T-helper 1 cell treated with Interleukin-12 subunit alpha and Interleukin-12 subunit beta and Interleukin-4 antibody, amounts not matched to agents 30 μg/mL and 1 μg/mL, for 36 hours (primary cell): Measurements from ENCODE around the gene P2RY10.

Source experiments
- H3K27ac Mint-ChIP-seq: one replicate; pipeline ENCODE4 v1.8.0; 2021; ENCODE audit warnings: mild to moderate bottlenecking, mixed read lengths
- H3K27me3 Mint-ChIP-seq: one replicate; pipeline ENCODE4 v1.8.0; 2021; ENCODE audit warnings: low read depth, mixed read lengths
- H3K36me3 Mint-ChIP-seq: one replicate; pipeline ENCODE4 v1.8.0; 2021; ENCODE audit warnings: low read depth, mixed read lengths
- H3K4me1 Mint-ChIP-seq: one replicate; pipeline ENCODE4 v1.8.0; 2021; ENCODE audit warnings: low read depth, mixed read lengths
- H3K4me3 Mint-ChIP-seq: one replicate; pipeline ENCODE4 v1.8.0; 2021; ENCODE audit warnings: mild to moderate bottlenecking, moderate library complexity, mixed read lengths
- H3K9me3 Mint-ChIP-seq: one replicate; pipeline ENCODE4 v1.8.0; 2021; ENCODE audit warnings: mixed read lengths

The P2RY10 gene

DNA sequence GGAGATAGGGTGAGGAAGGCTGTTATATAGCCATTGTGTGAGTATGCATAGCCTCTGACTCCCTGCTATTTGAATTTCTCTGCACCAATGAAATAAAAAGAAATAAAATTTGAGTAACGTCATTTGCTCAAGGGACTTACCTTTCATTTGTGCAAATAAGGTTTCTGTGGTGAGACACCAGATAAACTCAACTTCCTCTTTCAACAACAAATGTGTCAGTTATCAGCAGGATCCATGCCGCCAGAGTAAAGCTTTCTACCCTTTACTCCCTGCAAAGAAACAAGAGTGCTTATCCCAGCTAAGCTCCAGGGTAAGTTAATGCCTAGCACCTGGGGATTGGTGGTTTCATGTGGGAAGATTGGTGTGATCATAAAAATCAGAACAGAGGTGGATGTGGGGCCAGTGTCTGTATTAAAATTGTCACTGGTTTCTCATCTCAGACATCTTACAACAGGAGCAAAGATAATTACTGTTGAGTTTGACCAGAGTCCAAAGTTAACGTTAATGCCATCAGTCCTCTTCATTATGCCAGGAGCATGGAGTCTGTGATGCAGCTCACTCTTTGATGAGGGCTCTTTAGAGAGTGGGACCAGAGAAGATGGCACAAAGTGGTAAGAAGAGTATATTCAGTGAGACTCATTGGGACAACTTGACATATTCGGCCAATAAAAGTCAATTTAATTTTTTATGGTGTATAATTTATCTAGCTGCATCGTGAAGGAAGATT lies at the start of gene P2RY10:
TSS of gene P2RY10 (plus strand) at position 206 of the 727 bp plus-strand sequence. CDS start 15,130 bp downstream, outside the sequence.
- no peaks in the 10 kb centered on the region for H3K9me3 Mint-ChIP-seq
- H3K4me3 Mint-ChIP-seq = peak within 1 kb of the TSS; percentile 96

GRCh38 chrX:78922754-78923153 lies 22.4 kb upstream of the P2RY10 start:
- Mint-ChIP-seq H3K9me3 (peaks cover 20% of the 10 kb centered on the region), H3K36me3 (peaks cover 14% of the 10 kb centered on the region), H3K27ac (peak overlapping the region; percentile 68), H3K4me3 (no peak overlapping the region), H3K27me3 (no peaks in the 10 kb centered on the region), H3K4me1 (peaks cover 9% of the 10 kb centered on the region)

More for the DNA sequence above, at the start of gene P2RY10:
- H3K27ac Mint-ChIP-seq = peak within 1 kb of the TSS; percentile 97
- no peaks in the 10 kb centered on the region for H3K27me3 Mint-ChIP-seq
- H3K4me1 Mint-ChIP-seq = peaks cover 45% of the 10 kb centered on the region
- H3K36me3 Mint-ChIP-seq = peaks cover 29% of the 10 kb centered on the region

GRCh38 chrX:78923198-78924015 lies 21.8 kb upstream of the P2RY10 start:
- Mint-ChIP-seq H3K36me3 (peaks cover 16% of the 10 kb centered on the region), H3K27me3 (no peaks in the 10 kb centered on the region), H3K4me3 (peak overlapping the region; percentile 69), H3K27ac (peak overlapping the region; percentile 90), H3K4me1 (peaks cover 9% of the 10 kb centered on the region), H3K9me3 (peaks cover 18% of the 10 kb centered on the region)

DNA sequence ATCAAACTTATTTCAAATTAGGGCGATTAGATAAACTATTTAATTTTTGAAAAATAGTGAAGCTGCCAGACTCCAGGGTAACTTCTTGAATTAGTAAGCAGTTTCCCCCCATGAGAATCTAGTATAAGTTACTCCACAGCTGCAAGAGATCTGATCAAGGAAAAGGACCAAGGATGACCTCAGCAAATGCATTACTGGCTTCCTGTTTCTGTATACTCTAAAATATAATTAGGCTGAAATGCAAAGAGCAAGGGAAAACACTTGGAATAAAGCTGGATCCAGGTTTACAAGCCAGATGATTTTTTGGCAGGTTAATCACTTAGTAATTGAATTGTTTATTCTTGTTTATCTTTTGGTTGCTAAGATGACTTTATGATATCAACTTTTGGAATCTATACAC lies 13.4 kb upstream of the P2RY10 start:
- peaks cover 4% of the 10 kb centered on the region for H3K9me3 Mint-ChIP-seq
- H3K36me3 Mint-ChIP-seq = peaks cover 7% of the 10 kb centered on the region
- no peaks in the 10 kb centered on the region for H3K4me1 Mint-ChIP-seq
- no peak overlapping the region for H3K4me3 Mint-ChIP-seq
- H3K27me3 Mint-ChIP-seq = no peaks in the 10 kb centered on the region
- no peak overlapping the region for H3K27ac Mint-ChIP-seq

DNA sequence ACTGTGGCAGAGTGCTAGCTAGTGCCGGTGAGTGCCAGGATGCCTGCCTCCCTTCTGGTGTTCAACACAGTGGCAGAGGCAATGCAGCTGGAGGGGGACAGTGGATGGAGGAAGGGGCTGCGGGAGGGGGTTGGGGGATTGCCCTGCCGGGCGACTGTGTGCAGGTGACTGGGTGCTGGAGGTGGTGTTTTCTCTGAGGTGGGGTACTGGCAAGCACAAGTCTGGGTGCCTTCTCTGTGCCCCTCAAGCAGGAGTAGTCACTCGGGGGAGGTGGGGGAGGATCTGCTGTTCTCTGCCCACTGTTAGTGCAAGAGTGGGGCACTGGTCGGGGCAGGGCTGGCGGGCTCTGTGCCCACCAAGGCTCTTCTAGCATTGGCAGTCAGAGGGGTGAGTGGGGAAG lies 10.3 kb upstream of the P2RY10 start:
- Mint-ChIP-seq H3K4me1 (peaks cover under 1% of the 10 kb centered on the region), H3K36me3 (peaks cover 6% of the 10 kb centered on the region), H3K27ac (no peak overlapping the region), H3K27me3 (no peaks in the 10 kb centered on the region), H3K4me3 (no peak overlapping the region), H3K9me3 (peaks cover 14% of the 10 kb centered on the region)

DNA sequence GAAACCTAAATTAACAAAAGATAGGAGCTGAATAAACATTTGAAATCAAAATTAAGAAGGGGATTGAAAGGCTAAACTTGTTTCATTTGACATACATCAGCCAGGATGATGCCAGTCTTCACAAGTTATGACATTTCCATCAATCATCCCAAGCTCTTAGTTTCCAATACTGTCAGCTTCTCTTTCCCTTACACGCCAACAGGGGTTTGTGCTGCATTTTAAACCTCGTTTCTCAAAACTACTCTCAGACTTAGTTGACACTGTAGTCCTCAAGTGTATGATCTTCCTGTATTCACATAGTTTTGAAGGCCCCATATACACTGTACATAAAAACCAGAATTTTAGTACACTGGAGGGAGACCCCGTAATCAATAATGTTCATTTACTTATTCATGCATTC lies 840 bp upstream of the P2RY10 start:
- Mint-ChIP-seq H3K4me3 (peak overlapping the region; percentile 96), H3K9me3 (peaks cover 2% of the 10 kb centered on the region), H3K27ac (peak overlapping the region; percentile 97), H3K36me3 (peaks cover 23% of the 10 kb centered on the region), H3K27me3 (no peaks in the 10 kb centered on the region), H3K4me1 (peaks cover 39% of the 10 kb centered on the region)

GRCh38 chrX:78946178-78946931 lies 1.2 kb downstream of the P2RY10 start:
- peak overlapping the region; percentile 96 for H3K4me3 Mint-ChIP-seq
- peak overlapping the region; percentile 97 for H3K27ac Mint-ChIP-seq
- H3K9me3 Mint-ChIP-seq = no peaks in the 10 kb centered on the region
- peaks cover 46% of the 10 kb centered on the region for H3K4me1 Mint-ChIP-seq
- peaks cover 31% of the 10 kb centered on the region for H3K36me3 Mint-ChIP-seq
- no peaks in the 10 kb centered on the region for H3K27me3 Mint-ChIP-seq

- H3K27ac Mint-ChIP-seq = peak overlapping the region; percentile 64
- H3K36me3 Mint-ChIP-seq = peaks cover 56% of the 10 kb centered on the region
- peak overlapping the region; percentile 96 for H3K4me3 Mint-ChIP-seq
- peaks cover 48% of the 10 kb centered on the region for H3K4me1 Mint-ChIP-seq
- no peaks in the 10 kb centered on the region for H3K9me3 Mint-ChIP-seq
- H3K27me3 Mint-ChIP-seq = no peaks in the 10 kb centered on the region
These were observed 5.0 kb downstream of the P2RY10 start for GRCh38 chrX:78950009-78950835.

GRCh38 chrX:78957049-78957767 lies 12.0 kb downstream of the P2RY10 start:
- Mint-ChIP-seq H3K9me3 (no peaks in the 10 kb centered on the region), H3K36me3 (peaks cover 67% of the 10 kb centered on the region), H3K4me3 (peak overlapping the region; percentile 20), H3K27ac (peak overlapping the region; percentile 34), H3K27me3 (no peaks in the 10 kb centered on the region), H3K4me1 (peaks cover 64% of the 10 kb centered on the region)

DNA sequence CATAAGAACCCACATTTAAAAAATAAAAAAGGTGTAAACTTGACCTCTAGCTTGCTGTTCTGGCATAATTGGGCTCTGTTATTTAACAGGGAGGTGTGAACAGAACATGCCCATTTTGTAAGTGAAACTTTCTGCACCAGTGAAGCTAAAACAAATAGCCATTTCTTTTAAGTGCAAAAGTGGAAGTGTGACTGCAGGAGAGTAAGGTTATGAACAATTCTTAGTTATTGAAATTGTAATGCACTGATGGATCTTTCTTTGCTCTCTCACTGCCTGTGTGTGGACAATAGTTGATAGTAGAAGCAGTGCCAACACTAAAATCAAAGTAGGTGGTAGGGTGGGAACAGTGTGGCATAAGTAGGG lies 12.6 kb downstream of the P2RY10 start:
- peaks cover 66% of the 10 kb centered on the region for H3K36me3 Mint-ChIP-seq
- H3K27ac Mint-ChIP-seq = peak overlapping the region; percentile 34
- no peaks in the 10 kb centered on the region for H3K27me3 Mint-ChIP-seq
- H3K4me1 Mint-ChIP-seq = peaks cover 61% of the 10 kb centered on the region
- H3K9me3 Mint-ChIP-seq = no peaks in the 10 kb centered on the region
- H3K4me3 Mint-ChIP-seq = peak overlapping the region; percentile 14

- H3K27ac Mint-ChIP-seq = peak overlapping the region; percentile 69
- H3K27me3 Mint-ChIP-seq = no peaks in the 10 kb centered on the region
- no peaks in the 10 kb centered on the region for H3K9me3 Mint-ChIP-seq
- H3K4me3 Mint-ChIP-seq = peak overlapping the region; percentile 9
- peaks cover 68% of the 10 kb centered on the region for H3K36me3 Mint-ChIP-seq
- H3K4me1 Mint-ChIP-seq = peaks cover 65% of the 10 kb centered on the region
These were observed 13.4 kb downstream of the P2RY10 start for GRCh38 chrX:78958419-78959116.

GRCh38 chrX:78960888-78961287 lies 15.7 kb downstream of the P2RY10 start:
- H3K36me3 Mint-ChIP-seq = peaks cover 65% of the 10 kb centered on the region
- H3K9me3 Mint-ChIP-seq = no peaks in the 10 kb centered on the region
- H3K27ac Mint-ChIP-seq = no peak overlapping the region
- H3K4me3 Mint-ChIP-seq = no peak overlapping the region
- no peaks in the 10 kb centered on the region for H3K27me3 Mint-ChIP-seq
- peaks cover 59% of the 10 kb centered on the region for H3K4me1 Mint-ChIP-seq

DNA sequence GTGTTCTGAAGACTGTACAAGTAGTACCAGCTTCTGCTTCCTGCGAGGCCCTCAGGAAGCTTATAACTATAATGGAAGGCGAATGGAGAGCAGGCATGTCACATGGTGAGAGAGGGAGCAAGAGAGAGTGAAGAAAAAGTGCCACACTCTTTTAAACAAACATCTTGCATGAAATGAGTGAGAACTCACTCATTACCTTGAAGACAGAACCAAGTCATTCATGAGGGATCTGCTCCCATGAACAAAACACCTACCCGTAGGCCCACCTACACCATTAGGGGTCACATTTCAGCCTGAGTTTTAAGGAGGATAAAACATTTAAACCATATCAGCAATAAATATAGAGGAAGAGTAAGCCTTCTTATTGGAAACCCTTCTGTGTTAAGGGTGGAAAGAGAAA lies 19.4 kb downstream of the P2RY10 start:
- H3K27me3 Mint-ChIP-seq = no peaks in the 10 kb centered on the region

More for the DNA sequence above, 19.4 kb downstream of the P2RY10 start:
- H3K4me1 Mint-ChIP-seq = peaks cover 28% of the 10 kb centered on the region
- peak overlapping the region; percentile 36 for H3K27ac Mint-ChIP-seq
- no peak overlapping the region for H3K4me3 Mint-ChIP-seq
- peaks cover 14% of the 10 kb centered on the region for H3K9me3 Mint-ChIP-seq
- H3K36me3 Mint-ChIP-seq = peaks cover 44% of the 10 kb centered on the region
